ENCODE measurements around the gene COQ4.

The COQ4 gene

DNA sequence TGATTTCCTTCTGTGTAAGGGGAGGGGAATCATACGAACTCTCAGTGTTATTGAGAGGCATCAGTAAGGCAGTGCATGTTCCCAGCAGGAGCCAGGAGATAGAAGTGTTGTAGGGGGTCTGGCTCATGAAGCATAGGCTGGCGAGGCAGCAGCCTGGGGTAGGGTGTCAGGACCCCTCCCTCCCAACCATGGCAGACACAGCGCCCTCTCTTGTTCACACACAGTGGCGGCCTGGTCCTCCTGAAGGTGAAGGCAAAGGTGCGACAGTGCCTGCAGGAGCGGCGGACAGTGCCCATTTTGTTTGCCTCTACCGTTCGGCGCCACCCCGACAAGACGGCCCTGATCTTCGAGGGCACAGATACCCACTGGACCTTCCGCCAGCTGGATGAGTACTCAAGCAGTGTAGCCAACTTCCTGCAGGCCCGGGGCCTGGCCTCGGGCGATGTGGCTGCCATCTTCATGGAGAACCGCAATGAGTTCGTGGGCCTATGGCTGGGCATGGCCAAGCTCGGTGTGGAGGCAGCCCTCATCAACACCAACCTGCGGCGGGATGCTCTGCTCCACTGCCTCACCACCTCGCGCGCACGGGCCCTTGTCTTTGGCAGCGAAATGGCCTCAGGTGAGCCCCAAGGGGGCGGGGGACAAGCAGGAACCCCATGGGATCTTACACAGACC lies 22.4 kb downstream of the COQ4 start:
- TF ChIP-seq, protein P1, sequence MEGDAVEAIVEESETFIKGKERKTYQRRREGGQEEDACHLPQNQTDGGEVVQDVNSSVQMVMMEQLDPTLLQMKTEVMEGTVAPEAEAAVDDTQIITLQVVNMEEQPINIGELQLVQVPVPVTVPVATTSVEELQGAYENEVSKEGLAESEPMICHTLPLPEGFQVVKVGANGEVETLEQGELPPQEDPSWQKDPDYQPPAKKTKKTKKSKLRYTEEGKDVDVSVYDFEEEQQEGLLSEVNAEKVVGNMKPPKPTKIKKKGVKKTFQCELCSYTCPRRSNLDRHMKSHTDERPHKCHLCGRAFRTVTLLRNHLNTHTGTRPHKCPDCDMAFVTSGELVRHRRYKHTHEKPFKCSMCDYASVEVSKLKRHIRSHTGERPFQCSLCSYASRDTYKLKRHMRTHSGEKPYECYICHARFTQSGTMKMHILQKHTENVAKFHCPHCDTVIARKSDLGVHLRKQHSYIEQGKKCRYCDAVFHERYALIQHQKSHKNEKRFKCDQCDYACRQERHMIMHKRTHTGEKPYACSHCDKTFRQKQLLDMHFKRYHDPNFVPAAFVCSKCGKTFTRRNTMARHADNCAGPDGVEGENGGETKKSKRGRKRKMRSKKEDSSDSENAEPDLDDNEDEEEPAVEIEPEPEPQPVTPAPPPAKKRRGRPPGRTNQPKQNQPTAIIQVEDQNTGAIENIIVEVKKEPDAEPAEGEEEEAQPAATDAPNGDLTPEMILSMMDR (IDR thresholded peaks at IDR 0.05; ENCODE audit: extremely low read depth, missing control alignments), result no peak
- no peak for DNase-seq (ENCODE audit: low spot score)

DNA sequence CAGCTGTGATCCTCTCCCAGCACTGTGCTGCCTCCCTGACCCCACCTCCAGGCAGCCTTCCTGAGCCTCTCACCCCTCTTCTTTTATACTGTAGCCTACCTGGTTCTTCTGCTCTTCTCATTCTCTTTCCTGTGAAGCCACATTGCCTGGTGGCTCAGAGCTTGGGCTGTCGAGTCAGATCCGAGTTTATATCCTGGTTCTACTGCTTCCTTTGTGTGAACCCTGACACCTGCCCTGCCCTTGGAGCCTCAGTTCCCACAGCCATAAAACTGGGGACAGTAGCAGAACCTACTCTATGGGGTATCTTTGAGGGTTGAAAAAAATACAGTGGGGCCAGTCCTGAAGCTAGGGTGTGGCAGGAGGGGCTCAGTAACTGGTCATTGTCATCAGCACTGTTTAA lies 26.5 kb downstream of the COQ4 start:
- TF ChIP-seq, protein P1 (IDR thresholded peaks at IDR 0.05; ENCODE audit: extremely low read depth, missing control alignments), result no peak
- no peak for DNase-seq (ENCODE audit: low spot score)

DNA sequence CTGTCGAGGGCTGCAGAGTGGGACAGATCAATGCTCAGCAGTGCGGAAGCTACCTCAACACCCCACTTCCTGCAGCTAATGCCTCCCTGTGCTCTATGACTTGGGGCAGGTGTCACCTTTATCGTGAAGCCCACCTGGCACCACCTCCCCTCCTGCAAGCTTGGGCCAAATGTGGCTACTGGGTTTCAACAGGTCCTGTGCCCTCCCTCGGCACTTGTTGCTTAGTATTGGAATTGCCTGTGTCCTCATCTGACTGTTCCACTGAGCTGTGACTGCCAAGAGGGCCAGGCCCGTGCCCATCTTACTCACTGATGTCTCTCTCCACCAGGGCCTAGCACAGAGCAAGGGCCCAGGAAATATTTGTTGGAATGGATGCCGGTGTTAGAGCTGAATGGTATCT lies 27.1 kb downstream of the COQ4 start:
- no peak for DNase-seq (ENCODE audit: low spot score)
- TF ChIP-seq, protein P1 (IDR thresholded peaks at IDR 0.05; ENCODE audit: extremely low read depth, missing control alignments), result no peak

GRCh38 chr9:128355451-128355850 lies 32.8 kb downstream of the COQ4 start:
- TF ChIP-seq, protein P1 (IDR thresholded peaks at IDR 0.05; ENCODE audit: extremely low read depth, missing control alignments), result no peak
- no peak for DNase-seq (ENCODE audit: low spot score)

DNA sequence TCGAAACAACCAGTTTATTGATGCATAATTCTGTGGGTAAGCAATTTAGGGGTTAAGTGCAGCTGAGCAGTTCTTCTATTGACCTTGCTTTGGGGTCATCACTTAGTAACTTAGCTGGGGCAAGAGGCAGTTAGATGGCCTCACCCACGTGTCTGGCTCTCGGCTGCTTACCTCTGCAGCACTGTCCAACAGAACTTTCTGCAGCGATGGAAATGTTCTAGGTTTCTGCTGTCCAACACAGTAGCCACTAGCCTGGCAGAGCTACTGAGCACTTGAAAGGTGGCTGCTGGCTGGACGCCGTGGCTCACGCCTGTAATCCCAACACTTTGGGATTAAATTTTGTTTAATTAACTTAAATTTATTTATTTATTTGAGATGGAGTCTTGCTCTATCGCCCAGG lies 35.5 kb downstream of the COQ4 start:
- TF ChIP-seq, protein P1 (IDR thresholded peaks at IDR 0.05; ENCODE audit: extremely low read depth, missing control alignments), result no peak
- no peak for DNase-seq (ENCODE audit: low spot score)

- DNase-seq (ENCODE audit: low spot score), result no peak
- TF ChIP-seq, protein P1 (IDR thresholded peaks at IDR 0.05; ENCODE audit: extremely low read depth, missing control alignments), result no peak
These were observed 36.2 kb downstream of the COQ4 start for GRCh38 chr9:128358861-128359260.

GRCh38 chr9:128360826-128361225 lies 38.2 kb downstream of the COQ4 start:
- TF ChIP-seq, protein P1 (IDR thresholded peaks at IDR 0.05; ENCODE audit: extremely low read depth, missing control alignments), result no peak
- DNase-seq (ENCODE audit: low spot score), result no peak
